PFSK-1 (cell line): ENCODE data around the gene POLR2J.

Source experiments
- FOXP2 ChIP-seq: optimal IDR thresholded peaks from 2 replicates; pipeline ENCODE3; 2011; ENCODE audit warnings: borderline replicate concordance, control low read depth, inconsistent platforms; ENCODE audit not compliant: insufficient read depth; ENCODE audit errors: extremely low read length, extremely low read depth
- POLR2AphosphoS5 ChIP-seq: IDR thresholded peaks from 2 replicates; pipeline ENCODE4 v1.6.1; 2012; ENCODE audit warnings: low read depth, mild to moderate bottlenecking, control low read depth, low read length, moderate library complexity
- REST ChIP-seq, 2 experiments: IDR thresholded peaks; 2 replicates each; pipeline versions ENCODE4 v1.6.1 to v1.8.0; 2011 to 2012; ENCODE audit warnings: low read depth in 2 of 2, low read length in 2 of 2, control low read depth in 1 of 2, inconsistent platforms in 1 of 2, mild to moderate bottlenecking in 1 of 2, moderate library complexity in 1 of 2; ENCODE audit not compliant: insufficient read depth in 1 of 2
- SIN3A ChIP-seq: IDR thresholded peaks from 2 replicates; pipeline ENCODE4 v1.6.1; 2012; ENCODE audit warnings: mild to moderate bottlenecking, low read length, moderate library complexity, borderline replicate concordance; ENCODE audit not compliant: insufficient read depth
- TAF1 ChIP-seq: IDR thresholded peaks from 2 replicates; pipeline ENCODE4 v1.6.1; 2012; ENCODE audit warnings: low read length, control low read depth, borderline replicate concordance; ENCODE audit not compliant: insufficient read depth

POLR2J gene

GRCh38 chr7:102471791-102472125 lies 7.0 kb downstream of the POLR2J start:
- TF ChIP-seq POLR2AphosphoS5 (0 out of 2 replicates have a peak, but pooled peaks have one; percentile 42), SIN3A (no peak)

DNA sequence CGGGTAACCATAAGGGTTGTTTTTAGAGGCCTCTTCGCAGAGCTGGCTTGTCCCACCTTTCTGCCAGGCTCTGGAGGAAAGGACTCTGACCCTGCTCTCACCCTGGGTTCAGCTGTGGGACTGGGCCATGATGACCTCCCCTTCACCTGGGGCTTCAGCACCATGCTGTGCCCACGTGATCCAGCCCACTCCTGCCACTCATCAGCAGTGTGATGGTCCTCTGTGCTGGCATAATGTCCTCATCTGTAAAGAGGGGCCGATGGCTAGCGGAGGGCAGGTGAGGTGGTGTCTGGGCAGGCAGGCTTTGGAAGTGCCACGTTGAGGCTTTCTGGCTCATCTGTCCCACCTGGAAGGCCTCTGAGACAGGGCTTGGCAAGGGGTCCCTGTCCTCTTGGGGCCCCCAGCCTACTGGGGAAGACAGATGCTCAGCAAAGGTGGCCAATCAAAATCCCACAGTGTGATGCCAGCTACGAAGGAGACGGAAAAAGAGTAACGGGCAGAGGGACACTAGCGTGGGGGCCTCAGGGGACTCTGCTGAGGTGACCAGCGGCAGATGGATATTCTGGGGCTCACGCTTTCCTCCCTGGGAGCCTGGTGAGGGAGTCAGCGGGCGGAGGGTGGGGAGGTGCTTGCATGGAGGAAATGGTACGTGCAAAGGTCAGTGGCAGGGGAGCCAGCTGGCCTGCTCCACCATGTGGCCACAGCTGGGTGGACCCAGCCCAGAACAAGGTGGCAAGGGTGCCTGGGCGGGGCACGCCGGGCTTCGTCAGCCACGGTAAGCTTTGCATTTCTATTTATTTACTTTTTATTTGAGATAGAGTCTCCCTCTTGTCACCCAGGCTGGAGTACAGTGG lies 8.5 kb downstream of the POLR2J start:
- TF ChIP-seq POLR2AphosphoS5 (no peak), TAF1 (no peak), REST (IDR thresholded peaks at IDR 0.05; ENCODE audit: insufficient read depth in 1 of 2, low read depth in 2 of 2, low read length in 2 of 2) (no peak), FOXP2 (no peak), SIN3A (no peak)

DNA sequence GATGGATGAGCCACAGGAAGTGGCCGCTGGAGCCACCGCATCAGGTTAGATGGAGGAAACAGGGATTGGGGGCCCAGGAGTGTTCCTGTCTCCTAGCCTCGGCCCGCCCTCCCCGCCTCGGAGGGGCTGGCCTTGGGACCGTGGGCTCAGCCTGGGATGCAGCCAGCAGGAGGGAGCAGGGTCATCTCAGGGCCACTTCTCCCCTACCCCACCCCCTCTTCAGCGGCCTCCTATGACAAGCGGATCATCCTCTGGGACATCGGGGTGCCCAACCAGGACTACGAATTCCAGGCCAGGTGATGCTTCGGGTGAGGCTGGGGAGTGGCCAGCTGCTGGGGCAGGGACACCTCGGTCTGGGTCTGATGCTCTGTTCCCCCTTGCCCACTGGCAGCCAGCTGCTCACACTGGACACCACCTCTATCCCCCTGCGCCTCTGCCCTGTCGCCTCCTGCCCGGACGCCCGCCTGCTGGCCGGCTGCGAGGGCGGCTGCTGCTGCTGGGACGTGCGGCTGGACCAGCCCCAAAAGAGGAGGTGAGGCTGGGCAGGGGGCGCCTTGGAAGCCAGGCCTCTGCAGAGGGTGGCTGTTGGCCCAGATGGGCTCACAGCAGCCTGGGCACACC lies 9.3 kb downstream of the POLR2J start:
- TF ChIP-seq SIN3A (no peak), TAF1 (no peak), REST (IDR thresholded peaks at IDR 0.05; ENCODE audit: insufficient read depth in 1 of 2, low read depth in 2 of 2, low read length in 2 of 2) (no peak), FOXP2 (no peak), POLR2AphosphoS5 (no peak)

- no peak for TF ChIP-seq POLR2AphosphoS5
- TF ChIP-seq REST (IDR thresholded peaks at IDR 0.05; ENCODE audit: insufficient read depth in 1 of 2, low read depth in 2 of 2, low read length in 2 of 2) = no peak
- TF ChIP-seq SIN3A = no peak
- no peak for TF ChIP-seq TAF1
- no peak for TF ChIP-seq FOXP2
Measured at GRCh38 chr7:102468478-102469350, 10.0 kb downstream of the POLR2J start.

GRCh38 chr7:102467581-102468477 lies 10.9 kb downstream of the POLR2J start:
- no peak for TF ChIP-seq REST (IDR thresholded peaks at IDR 0.05; ENCODE audit: insufficient read depth in 1 of 2, low read depth in 2 of 2, low read length in 2 of 2)
- no peak for TF ChIP-seq FOXP2
- no peak for TF ChIP-seq POLR2AphosphoS5
- TF ChIP-seq TAF1 = no peak
- no peak for TF ChIP-seq SIN3A
